Osteoblast (primary cell): ENCODE data around the gene TEPSIN. TPM values are rescaled to one million over a fixed set of nuclear protein-coding genes. Genes with fewer than 3 reads are reported as not detected.
A peak's percentile ranks its signal among the peaks of the same experiment; 100 is the strongest.

Source experiments
- DNase-seq: peaks from one replicate; pipeline ENCODE4 v3.0.0; 2011; ENCODE audit warnings: low spot score, mixed read lengths; ENCODE audit not compliant: insufficient read length; ENCODE audit errors: missing footprints
- H2AFZ ChIP-seq: 2 replicates; pipeline ENCODE4 v1.6.0; 2011; ENCODE audit warnings: mild to moderate bottlenecking, low read length
- H3K27ac ChIP-seq: 2 replicates; pipeline ENCODE4 v1.5.1; 2011; ENCODE audit warnings: mild to moderate bottlenecking, low read depth, low read length, moderate library complexity
- H3K27me3 ChIP-seq: 2 replicates; pipeline ENCODE4 v1.6.0; 2012; ENCODE audit warnings: mild to moderate bottlenecking, control low read depth, inconsistent platforms, low read length, moderate library complexity; ENCODE audit not compliant: insufficient read depth
- H3K36me3 ChIP-seq: 2 replicates; pipeline ENCODE4 v1.5.1; 2011; ENCODE audit warnings: mild to moderate bottlenecking, low read length, control low read depth, moderate library complexity; ENCODE audit not compliant: insufficient read depth
- H3K4me1 ChIP-seq: 2 replicates; pipeline ENCODE4 v1.5.1; 2011; ENCODE audit warnings: mild to moderate bottlenecking, low read length, control low read depth, moderate library complexity; ENCODE audit not compliant: insufficient read depth
- H3K4me2 ChIP-seq: 2 replicates; pipeline ENCODE4 v1.6.0; 2011; ENCODE audit warnings: mild to moderate bottlenecking, low read length; ENCODE audit not compliant: insufficient read depth
- H3K4me3 ChIP-seq: fragments of 200-600 bp; sonication (generic); 3 replicates; pipeline ENCODE4 v1.5.1; 2012; ENCODE audit warnings: mild to moderate bottlenecking, low read length, inconsistent platforms; ENCODE audit not compliant: insufficient read depth
- H3K79me2 ChIP-seq: 2 replicates; pipeline ENCODE4 v1.6.0; 2012; ENCODE audit warnings: mild to moderate bottlenecking, low read length, control low read depth, inconsistent platforms; ENCODE audit not compliant: insufficient read depth
- H3K9me3 ChIP-seq: 2 replicates; pipeline ENCODE4 v1.5.1; 2011; ENCODE audit warnings: low read depth, low read length, control low read depth
- H4K20me1 ChIP-seq: 2 replicates; pipeline ENCODE4 v1.6.0; 2012; ENCODE audit warnings: mild to moderate bottlenecking, low read length, control low read depth; ENCODE audit not compliant: insufficient read depth
- CTCF ChIP-seq: IDR thresholded peaks from 2 replicates; pipeline ENCODE4 v1.5.1; 2011; ENCODE audit warnings: mild to moderate bottlenecking, low read depth, low read length, moderate library complexity; ENCODE audit errors: extremely low read depth
- total RNA-seq: library from RNA; depleted of rRNA; stranded (reverse); fragments of >200 nt; gene quantifications from 2 replicates; pipeline ENCODE4 v1.2.3, GENCODE V29; 2012

TEPSIN gene
- total RNA-seq, 1 donor, result 16.6 TPM

DNA sequence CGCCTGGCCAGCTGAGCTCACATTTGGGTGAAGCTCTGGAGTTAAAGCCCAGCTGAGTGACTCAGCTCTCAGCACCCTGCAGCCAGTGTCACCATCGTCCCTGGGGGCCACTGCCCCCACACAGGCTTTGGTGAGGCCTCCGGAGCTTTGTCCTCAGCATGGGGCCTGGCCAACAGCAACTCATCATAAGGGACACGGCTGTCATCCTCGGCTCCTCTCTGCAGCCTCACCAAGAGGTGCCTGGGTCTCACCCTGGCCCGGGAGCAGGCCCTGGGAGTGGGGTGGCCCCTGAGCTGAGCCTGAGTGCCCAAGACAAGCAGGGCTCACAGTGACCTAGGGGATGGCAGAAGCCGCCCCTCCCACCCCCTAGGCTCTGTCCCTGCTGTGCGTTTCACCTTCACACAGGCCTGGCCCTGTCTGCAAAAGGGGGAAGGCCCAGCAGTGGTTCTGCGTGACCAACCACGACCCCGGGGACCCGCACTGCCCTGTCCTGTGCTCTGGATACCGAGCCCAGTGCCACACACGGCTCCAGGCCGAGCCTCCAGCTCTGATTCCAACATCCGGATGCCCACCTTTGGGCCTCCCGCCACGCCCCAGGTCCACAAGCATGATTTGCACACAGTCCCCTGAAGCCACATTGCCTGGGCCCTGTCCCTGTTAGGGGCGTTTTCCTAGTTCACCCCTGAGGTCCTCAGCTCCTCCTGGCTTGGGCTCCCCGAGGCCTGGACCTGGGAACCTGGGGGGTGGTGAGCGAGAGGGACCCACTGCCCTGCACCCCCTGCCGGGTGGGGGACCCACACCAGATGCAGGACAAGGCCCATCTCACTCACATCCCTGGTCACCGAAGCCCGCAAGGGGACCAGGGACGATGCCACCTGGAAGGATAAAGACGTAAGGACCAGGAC is 51.0 kb downstream of the TEPSIN start:
- no peak overlapping the region for H3K27ac ChIP-seq
- DNase-seq, result peak; percentile 89
- H3K79me2 ChIP-seq, result no peaks in the 10 kb centered on the region
- no peaks in the 10 kb centered on the region for H4K20me1 ChIP-seq
- no peak overlapping the region for H2AFZ ChIP-seq
- no peaks in the 10 kb centered on the region for H3K9me3 ChIP-seq
- TF ChIP-seq CTCF, result no peak
- H3K4me1 ChIP-seq, result no peaks in the 10 kb centered on the region
- peaks cover 7% of the 10 kb centered on the region for H3K27me3 ChIP-seq
- H3K4me3 ChIP-seq, result no peak overlapping the region
- H3K4me2 ChIP-seq, result no peak overlapping the region
- no peaks in the 10 kb centered on the region for H3K36me3 ChIP-seq

- no peak for TF ChIP-seq CTCF
- H3K79me2 ChIP-seq, result no peaks in the 10 kb centered on the region
- no peak overlapping the region for H3K27ac ChIP-seq
- peaks cover 7% of the 10 kb centered on the region for H3K27me3 ChIP-seq
- H4K20me1 ChIP-seq, result no peaks in the 10 kb centered on the region
- H2AFZ ChIP-seq, result no peak overlapping the region
- no peak overlapping the region for H3K4me3 ChIP-seq
- no peaks in the 10 kb centered on the region for H3K4me1 ChIP-seq
- DNase-seq, result peak; percentile 91
- no peaks in the 10 kb centered on the region for H3K9me3 ChIP-seq
- H3K36me3 ChIP-seq, result no peaks in the 10 kb centered on the region
- H3K4me2 ChIP-seq, result no peak overlapping the region
Measured at GRCh38 chr17:81187120-81187519, 51.7 kb downstream of the TEPSIN start.

GRCh38 chr17:81186203-81186602 is 52.7 kb downstream of the TEPSIN start:
- no peak overlapping the region for H3K27ac ChIP-seq
- H3K4me3 ChIP-seq, result no peak overlapping the region
- H3K79me2 ChIP-seq, result no peaks in the 10 kb centered on the region
- no peaks in the 10 kb centered on the region for H4K20me1 ChIP-seq
- H2AFZ ChIP-seq, result no peak overlapping the region
- H3K4me2 ChIP-seq, result no peak overlapping the region
- DNase-seq, result no peak
- no peak for TF ChIP-seq CTCF
- H3K9me3 ChIP-seq, result no peaks in the 10 kb centered on the region
- no peaks in the 10 kb centered on the region for H3K36me3 ChIP-seq
- peaks cover 7% of the 10 kb centered on the region for H3K27me3 ChIP-seq
- no peaks in the 10 kb centered on the region for H3K4me1 ChIP-seq

DNA sequence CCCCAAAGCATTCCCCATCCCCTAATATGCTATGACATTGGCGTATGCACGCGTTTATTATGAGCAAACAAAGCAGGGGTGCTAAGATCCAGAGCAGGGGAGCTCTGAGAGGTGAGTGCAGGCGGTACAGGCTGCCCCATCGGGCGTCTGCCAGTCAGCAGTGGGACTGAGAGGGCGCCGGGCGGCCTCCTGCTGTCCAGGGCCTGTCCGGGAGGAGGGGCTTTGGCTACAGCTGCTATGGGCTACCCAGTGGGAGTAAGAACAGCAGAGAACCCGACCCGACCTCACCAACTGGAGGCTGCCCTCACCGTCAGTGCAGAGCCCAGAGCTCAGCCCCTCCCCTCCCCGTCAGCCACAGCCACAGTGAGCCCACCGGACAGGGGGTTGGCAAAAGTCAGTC is 54.3 kb downstream of the TEPSIN start:
- no peak overlapping the region for H3K27ac ChIP-seq
- H2AFZ ChIP-seq, result no peak overlapping the region
- no peaks in the 10 kb centered on the region for H3K4me1 ChIP-seq
- peaks cover 7% of the 10 kb centered on the region for H3K27me3 ChIP-seq
- H3K4me3 ChIP-seq, result no peak overlapping the region
- H3K36me3 ChIP-seq, result no peaks in the 10 kb centered on the region
- no peak for DNase-seq
- H3K9me3 ChIP-seq, result no peaks in the 10 kb centered on the region
- no peaks in the 10 kb centered on the region for H4K20me1 ChIP-seq
- TF ChIP-seq CTCF, result no peak
- no peaks in the 10 kb centered on the region for H3K79me2 ChIP-seq
- H3K4me2 ChIP-seq, result no peak overlapping the region
